HG03103 (cell line): ENCODE data around the gene PGM2.
A peak's percentile ranks its signal among the peaks of the same experiment; 100 is the strongest.

Source experiments
- ATAC-seq: cut with Tn5 transposase; IDR thresholded peaks from one replicate; pipeline ENCODE4 v1.9.1; 2021; ENCODE audit warnings: low read depth; ENCODE audit not compliant: unreplicated experiment

PGM2 gene

GRCh38 chr4:37858872-37859271 lies 32.4 kb downstream of the PGM2 start:
- ATAC-seq, result no peak

DNA sequence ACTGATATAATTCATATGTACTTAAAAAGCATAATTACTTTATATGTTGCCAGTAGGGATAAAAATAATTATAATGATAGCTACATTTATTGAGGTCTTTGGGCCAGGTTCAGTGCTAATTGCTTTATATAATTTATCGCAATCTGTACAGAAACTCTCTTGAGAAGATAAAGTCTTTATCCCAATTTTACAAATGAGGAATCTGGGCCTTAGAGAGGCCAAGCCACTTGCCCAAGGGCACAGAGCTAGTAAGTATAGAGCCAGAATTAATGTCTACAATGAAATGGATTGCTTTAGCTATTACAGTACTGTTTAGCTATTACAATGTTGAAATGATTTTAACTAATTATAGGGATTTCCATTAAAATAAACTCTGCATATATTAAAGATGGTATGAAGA lies 33.8 kb downstream of the PGM2 start:
- ATAC-seq, result no peak

DNA sequence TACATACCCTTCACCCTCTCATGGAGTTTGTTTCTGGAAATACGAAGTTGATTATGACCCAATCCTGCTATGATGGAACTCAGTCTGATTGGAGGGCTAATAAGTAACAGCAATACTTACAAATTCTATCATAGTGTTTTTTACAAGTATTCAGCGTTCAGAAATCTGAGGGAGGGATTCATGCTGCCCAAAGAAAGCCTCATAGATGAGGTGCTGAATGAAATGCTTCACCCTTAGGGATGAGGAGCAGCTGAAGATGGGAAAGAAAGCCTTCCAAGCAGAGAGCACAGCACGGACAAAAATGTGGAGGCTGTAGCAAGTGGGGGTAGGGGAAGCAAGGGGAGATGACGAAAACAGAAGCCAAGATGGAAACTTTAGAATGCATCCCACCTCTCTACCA lies 36.5 kb downstream of the PGM2 start:
- ATAC-seq, result no peak

DNA sequence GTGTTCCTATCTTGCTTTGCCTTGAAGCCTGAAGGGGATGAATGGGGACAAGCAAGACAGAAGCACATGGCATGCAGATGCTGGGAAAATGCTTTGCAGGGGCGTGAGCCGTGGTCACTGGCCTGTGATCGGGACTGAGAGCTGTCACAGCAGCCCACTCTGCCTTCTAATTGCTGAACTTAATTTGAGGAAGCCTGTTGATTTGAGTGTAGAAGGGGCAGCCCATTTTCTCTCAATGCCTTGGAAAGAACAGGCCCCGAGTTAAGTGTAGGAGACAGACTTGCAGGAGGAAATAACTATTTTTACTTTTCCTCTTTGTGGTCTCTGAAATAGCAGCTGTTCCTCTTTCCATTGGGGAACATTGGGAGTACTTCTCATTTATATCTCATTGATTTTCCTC lies 38.3 kb downstream of the PGM2 start:
- no peak for ATAC-seq

- ATAC-seq, result no peak
Measured at GRCh38 chr4:37865450-37865849, 39.0 kb downstream of the PGM2 start.

- ATAC-seq, result no peak
Measured at GRCh38 chr4:37867102-37867501, 40.6 kb downstream of the PGM2 start.

DNA sequence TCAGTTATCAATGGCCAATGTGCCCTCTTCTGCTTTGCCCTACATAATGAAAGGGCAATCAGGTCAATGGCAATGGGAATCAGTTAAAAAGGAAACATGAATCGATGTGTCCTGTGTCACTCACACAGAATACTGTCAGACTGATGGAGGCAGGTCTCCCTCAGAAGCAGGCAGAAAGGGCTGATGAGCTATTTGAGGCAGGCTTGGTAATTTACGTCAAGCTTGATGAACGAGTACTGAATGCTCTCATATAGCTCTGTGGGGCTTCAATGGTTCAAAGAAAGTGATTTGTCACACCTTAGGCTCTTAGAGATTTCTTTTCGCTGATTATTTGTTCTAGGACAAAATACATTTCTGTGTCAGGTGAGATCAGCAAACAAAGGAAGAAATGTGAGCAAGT lies 41.8 kb downstream of the PGM2 start:
- ATAC-seq, result no peak

DNA sequence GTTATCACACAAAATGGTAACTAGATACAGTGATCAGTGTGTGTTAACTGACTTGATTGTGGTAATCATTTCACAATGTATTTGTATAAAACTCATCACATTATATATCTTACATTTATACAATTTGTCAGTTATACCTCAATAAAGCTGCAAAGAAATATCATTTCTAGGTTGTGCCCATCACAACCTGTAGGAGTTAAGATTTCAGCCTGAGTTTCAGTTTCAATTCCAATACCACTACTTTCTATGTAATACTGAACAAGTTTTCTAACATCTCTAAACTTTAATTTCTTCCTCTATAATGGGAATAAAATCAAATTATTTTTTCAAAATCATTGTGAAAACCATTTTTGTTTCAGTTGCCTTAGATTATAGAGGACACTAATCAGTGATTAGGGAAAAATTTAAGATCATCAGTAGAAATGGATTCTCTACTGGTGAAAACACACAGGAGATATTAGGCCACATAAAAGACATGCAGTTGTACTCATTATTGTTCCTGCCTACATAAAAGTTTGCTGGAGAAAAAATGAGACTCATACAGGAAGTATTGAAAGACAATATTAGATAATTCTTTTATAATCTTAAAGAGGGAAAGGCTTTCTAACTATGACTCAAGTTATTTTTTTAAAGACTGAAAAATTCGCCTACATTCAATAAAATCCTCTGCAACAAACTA lies 46.0 kb downstream of the PGM2 start:
- ATAC-seq, result no peak

DNA sequence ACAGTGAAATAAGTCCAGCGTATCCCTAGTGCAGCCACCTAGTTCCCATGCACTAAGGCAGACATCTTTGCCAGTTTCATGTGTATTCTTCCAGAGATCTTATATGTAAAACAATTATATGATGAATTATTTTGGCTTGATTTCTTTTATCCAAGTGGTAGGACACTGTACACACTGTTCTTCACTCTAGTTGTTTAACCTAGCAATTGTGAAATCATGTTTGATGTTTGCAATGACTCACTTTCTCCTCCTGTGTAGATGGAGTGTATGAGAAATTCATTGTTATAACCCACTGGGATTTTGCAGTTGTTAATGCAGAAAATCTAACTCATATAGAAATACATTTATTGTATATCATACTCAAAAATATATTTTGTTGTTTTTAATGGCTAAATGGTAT lies 46.9 kb downstream of the PGM2 start:
- no peak for ATAC-seq

DNA sequence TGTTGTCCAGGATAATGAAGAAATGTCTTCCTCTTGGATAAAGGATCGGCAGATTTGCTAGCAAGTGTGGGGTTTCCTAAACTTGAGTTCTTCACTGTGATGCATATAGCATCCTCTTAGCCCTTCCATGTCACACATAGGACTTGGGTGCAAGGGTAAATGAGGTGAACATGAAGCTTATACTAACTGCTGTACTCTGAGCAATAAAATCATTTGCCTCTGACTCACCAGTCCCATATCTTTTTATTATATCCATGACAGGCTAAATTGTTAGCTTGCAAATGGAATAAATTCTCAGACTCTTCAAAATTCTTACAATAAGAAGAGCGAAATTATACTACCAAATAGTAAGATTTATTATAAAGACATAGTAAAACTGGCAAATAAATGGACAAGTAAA lies 49.7 kb downstream of the PGM2 start:
- ATAC-seq, result no peak

DNA sequence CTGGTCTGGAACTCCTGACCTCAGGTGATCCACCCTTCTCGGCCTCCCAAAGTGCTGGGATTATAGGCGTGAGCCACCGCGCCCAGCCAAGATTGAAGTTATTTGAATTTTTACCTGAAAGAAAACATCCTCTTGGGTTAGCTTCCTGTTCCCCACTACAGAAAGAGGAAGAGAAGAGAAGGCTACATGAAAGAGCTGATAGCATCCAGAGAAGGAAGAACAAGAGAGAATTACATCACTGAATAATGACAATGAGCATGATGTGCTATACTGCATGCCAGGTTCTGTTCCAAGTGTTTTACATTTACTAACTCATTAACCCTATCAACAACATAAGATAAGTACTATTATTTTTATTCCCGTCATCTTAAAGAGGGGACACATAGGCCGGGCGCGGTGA lies 52.9 kb downstream of the PGM2 start:
- ATAC-seq, result no peak

DNA sequence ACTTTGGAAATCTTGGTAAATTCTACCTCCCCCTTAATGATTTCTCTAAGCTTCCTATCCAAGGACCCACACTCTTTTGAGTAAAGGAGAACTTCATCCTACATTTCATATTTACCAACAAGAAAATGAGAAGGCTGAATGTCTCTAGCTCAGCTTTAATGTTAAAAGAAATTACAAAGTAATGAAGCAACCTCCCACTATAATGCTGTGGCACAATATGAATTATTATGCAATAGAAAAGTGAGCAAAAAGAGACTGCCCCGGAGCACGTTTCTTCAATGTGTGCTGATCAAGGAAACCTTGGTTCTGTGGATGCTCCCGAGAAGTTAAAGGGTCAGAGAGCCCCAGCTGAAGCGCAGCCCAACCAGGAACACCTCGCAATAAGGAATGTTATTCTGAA lies 55.3 kb downstream of the PGM2 start:
- no peak for ATAC-seq

- no peak for ATAC-seq
Measured at GRCh38 chr4:37882665-37883296, 56.3 kb downstream of the PGM2 start.

DNA sequence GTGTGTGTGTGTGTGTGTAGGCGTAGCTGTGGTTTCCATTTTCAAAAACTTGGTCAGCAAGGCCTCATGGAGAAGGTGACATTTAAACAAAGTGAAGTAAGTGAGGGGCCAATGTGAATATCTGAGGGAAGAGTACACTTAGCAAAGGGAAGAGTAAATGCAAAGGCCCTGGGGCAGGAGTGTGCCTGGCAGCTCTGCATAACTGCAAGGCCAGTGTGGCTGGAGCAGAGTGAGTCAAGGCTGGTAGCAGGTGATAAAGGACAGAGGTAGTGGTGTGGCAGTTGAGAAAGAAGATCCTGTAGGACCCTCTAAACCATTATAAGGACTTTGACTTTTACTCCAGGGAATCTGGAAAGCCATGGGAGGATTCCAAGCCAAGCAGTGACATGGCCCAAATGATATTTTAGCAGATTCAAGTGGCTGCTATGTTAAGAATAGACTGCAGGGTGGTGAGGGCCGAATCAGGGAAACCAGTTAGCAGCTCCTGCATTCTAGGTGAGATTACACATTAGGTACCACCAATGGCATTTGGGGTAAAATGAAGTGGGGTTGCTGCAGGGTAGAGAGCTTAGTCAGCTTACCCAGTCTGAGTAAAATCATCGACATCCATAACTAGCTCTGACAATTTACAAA lies 58.5 kb downstream of the PGM2 start:
- ATAC-seq, result no peak

DNA sequence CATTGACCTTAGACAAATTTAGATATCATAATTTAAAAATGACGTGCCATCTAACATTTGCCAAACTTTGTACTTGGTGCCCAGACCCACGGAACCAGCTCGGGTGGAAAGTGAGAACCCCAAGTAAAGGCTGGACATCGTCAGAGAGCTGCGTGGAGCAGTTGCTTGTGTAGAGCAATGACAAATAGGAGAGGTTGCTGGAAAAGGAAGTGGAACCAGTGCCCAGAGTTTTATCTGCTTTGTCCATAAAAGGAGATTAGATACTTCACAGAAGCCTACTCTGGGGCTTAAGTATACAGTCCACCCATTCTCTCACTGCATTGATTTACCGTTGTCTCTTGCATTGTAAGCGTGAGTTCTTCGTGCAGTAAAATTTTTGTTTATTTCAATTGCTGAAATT lies 59.0 kb downstream of the PGM2 start:
- no peak for ATAC-seq

GRCh38 chr4:37889849-37890800 lies 63.6 kb downstream of the PGM2 start:
- ATAC-seq, result no peak

DNA sequence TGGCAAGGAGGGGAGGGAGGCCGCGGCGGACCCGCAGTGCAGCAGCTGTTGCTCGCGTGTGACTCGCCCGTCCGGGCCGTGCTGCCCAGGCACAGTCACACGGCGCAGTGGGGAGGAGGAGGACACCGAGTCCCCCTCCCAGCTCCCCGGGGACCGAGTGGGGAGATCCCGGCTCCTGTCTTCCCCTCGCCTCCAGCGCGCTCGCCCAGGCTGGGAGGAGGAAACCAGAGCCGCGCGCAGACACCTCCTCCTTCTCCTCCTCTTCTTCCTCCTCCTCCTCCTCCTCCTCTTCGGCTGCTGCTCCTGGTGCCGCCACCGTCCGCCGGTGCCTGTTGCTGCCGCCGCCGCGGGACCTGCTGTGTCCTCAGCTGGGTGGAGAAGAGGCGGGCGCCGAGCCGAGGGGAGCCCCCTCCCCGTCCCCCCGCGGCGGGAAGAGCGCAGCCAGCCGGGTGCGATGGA lies 64.3 kb downstream of the PGM2 start, which contains the start of gene TBC1D1:
TSS of gene TBC1D1 (plus strand) at position 284 of the 459 bp plus-strand sequence. CDS start 11,012 bp downstream, outside the sequence.
- ATAC-seq, result peak; percentile 17

GRCh38 chr4:37891260-37892159 lies 65.0 kb downstream of the PGM2 start:
- peak; percentile 56 for ATAC-seq

- ATAC-seq, result peak; percentile 48
Measured at GRCh38 chr4:37892641-37893040, 66.2 kb downstream of the PGM2 start.

DNA sequence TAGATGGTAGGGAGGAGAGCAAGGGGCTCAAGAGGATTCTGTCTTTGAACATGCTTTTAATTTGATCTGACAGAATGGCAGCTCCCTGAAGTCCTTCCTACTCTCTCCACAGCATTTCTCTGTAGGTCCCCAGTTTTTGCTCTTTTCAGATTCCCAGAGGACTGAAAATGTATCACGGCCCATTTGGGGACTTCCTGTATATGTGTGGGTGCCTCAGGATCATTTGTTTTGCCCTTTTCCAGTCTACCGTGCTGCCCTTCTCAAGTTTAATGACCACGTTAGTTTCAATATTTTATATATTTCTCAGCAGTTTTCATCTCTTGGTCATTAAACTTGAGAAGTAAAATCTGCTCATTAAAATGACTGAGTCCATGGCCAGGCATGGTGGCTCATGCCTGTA lies 66.7 kb downstream of the PGM2 start:
- ATAC-seq, result no peak
